Endothelial cell of umbilical vein (primary cell): ENCODE measurements around the gene MIS18BP1. TPM values are rescaled to one million over a fixed set of nuclear protein-coding genes. Genes with fewer than 3 reads are reported as not detected.

Source experiments
- BruUV-seq: library from RNA; stranded (reverse); fragments of 400-500 nt; replicated peaks from 2 replicates; lab custom pipeline; 2021; lab: Mats Ljungman, UMichigan
- CTCF ChIA-PET: fragments of 300-600, 350-600 bp; sonication (Branson Sonifier 250); formaldehyde crosslinking; loops from one replicate; lab custom pipeline; 2021; ENCODE audit warnings: antibody characterized with exemption, inconsistent platforms; lab: Charles Lee
- POLR2A ChIA-PET: fragments of 300-600, 350-600 bp; sonication (Branson Sonifier 250); formaldehyde crosslinking; loops from one replicate; lab custom pipeline; 2021; ENCODE audit warnings: antibody characterized with exemption, inconsistent platforms; lab: Charles Lee
- DNase-seq: peaks from one replicate; pipeline ENCODE4 v3.0.0-alpha.2; 2011; ENCODE audit warnings: low read depth, low spot score
- FAIRE-seq: peaks from 2 replicates; lab custom pipeline; 2011; peaks lifted over from hg19 to GRCh38; lab: Jason Lieb, UNC
- H2AFZ ChIP-seq: 2 replicates; pipeline ENCODE4 v1.6.0; 2012; ENCODE audit warnings: low read depth, low read length, control low read depth, inconsistent platforms
- H3K27ac ChIP-seq: 2 replicates; pipeline ENCODE4 v1.5.1; 2011; ENCODE audit warnings: low read depth, mild to moderate bottlenecking, control low read depth, low read length, moderate library complexity; ENCODE audit not compliant: insufficient read depth
- H3K27me3 ChIP-seq, 2 experiments: 2 replicates each; pipeline versions ENCODE4 v1.6.0 to v1.6.1; 2011; ENCODE audit warnings: low read length in 2 of 2, mixed read lengths in 1 of 2; ENCODE audit not compliant: control insufficient read depth in 2 of 2, insufficient read depth in 2 of 2
- H3K36me3 ChIP-seq, 2 experiments: 2 replicates in 1 of 2; 3 replicates in 1 of 2; pipeline ENCODE4 v1.5.1; 2011; ENCODE audit warnings: low read length in 2 of 2, mild to moderate bottlenecking in 1 of 2, moderate library complexity in 1 of 2; ENCODE audit not compliant: control insufficient read depth in 2 of 2, insufficient read depth in 2 of 2; ENCODE audit errors: extremely low read depth in 1 of 2
- H3K4me1 ChIP-seq: 3 replicates; pipeline ENCODE4 v1.5.1; 2011; ENCODE audit warnings: mild to moderate bottlenecking, low read length; ENCODE audit not compliant: control insufficient read depth, insufficient read depth; ENCODE audit errors: extremely low read depth
- H3K4me2 ChIP-seq: 2 replicates; pipeline ENCODE4 v1.6.1; 2011; ENCODE audit warnings: low read length, control low read depth, mixed read lengths; ENCODE audit not compliant: insufficient read depth
- H3K4me3 ChIP-seq, 3 experiments: fragments of 200-600 bp in 1 of 3; sonication (generic), shearing (Covaris generic) in 1 of 3; replicated peaks in 1 of 3; 2 replicates each; pipeline ENCODE4 v1.5.1; 2011 to 2016; ENCODE audit warnings: control low read depth in 3 of 3, low read length in 3 of 3, mild to moderate bottlenecking in 2 of 3, inconsistent platforms in 1 of 3, low read depth in 1 of 3, moderate library complexity in 1 of 3; ENCODE audit not compliant: insufficient read depth in 1 of 3
- H3K79me2 ChIP-seq: 2 replicates; pipeline ENCODE4 v1.6.0; 2012; ENCODE audit warnings: low read length, inconsistent platforms; ENCODE audit not compliant: control insufficient read depth, insufficient read depth
- H3K9ac ChIP-seq: replicated peaks from 2 replicates; pipeline ENCODE3; 2011; ENCODE audit warnings: low read length, control low read depth; ENCODE audit not compliant: insufficient read depth; ENCODE audit errors: extremely low read depth
- H3K9me1 ChIP-seq: replicated peaks from 3 replicates; pipeline ENCODE4 v1.6.0; 2011; ENCODE audit warnings: mild to moderate bottlenecking, low read length; ENCODE audit not compliant: control insufficient read depth, insufficient read depth; ENCODE audit errors: extremely low read depth
- H3K9me3 ChIP-seq: replicated peaks from 2 replicates; pipeline ENCODE4 v1.5.1; 2012; ENCODE audit warnings: low read length, inconsistent platforms; ENCODE audit not compliant: control insufficient read depth, insufficient read depth
- H4K20me1 ChIP-seq: replicated peaks from 2 replicates; pipeline ENCODE3; 2011; ENCODE audit warnings: mild to moderate bottlenecking, low read length; ENCODE audit not compliant: control insufficient read depth, insufficient read depth; ENCODE audit errors: extremely low read depth
- CTCF ChIP-seq, 2 donors: IDR thresholded peaks; 1 replicate in 1 of 2; 2 replicates in 1 of 2; pipeline ENCODE4 v1.5.1; 2011; ENCODE audit warnings: low read length in 2 of 2, mild to moderate bottlenecking in 2 of 2, moderate library complexity in 2 of 2, control low read depth in 1 of 2, inconsistent platforms in 1 of 2, low read depth in 1 of 2; ENCODE audit not compliant: insufficient read depth in 1 of 2; ENCODE audit errors: extremely low read depth in 1 of 2
- EZH2 ChIP-seq: IDR thresholded peaks from 2 replicates; pipeline ENCODE4 v1.6.1; 2012; ENCODE audit warnings: borderline replicate concordance, low read depth, mild to moderate bottlenecking, moderate library complexity, low read length, inconsistent platforms; ENCODE audit not compliant: severe bottlenecking
- FOS ChIP-seq: IDR thresholded peaks from 2 replicates; pipeline ENCODE4 v1.6.1; 2011; ENCODE audit warnings: mild to moderate bottlenecking, low read length, moderate library complexity, borderline replicate concordance; ENCODE audit not compliant: insufficient read depth
- GATA2 ChIP-seq: IDR thresholded peaks from 2 replicates; pipeline ENCODE4 v1.7.0; 2011; ENCODE audit warnings: low read depth, mild to moderate bottlenecking, moderate library complexity, mixed read lengths, low read length; ENCODE audit not compliant: insufficient read length, insufficient read depth
- JUN ChIP-seq: IDR thresholded peaks from 2 replicates; pipeline ENCODE4 v1.6.1; 2011; ENCODE audit warnings: borderline replicate concordance, low read depth; ENCODE audit not compliant: insufficient read length, insufficient read depth
- MYC ChIP-seq: IDR thresholded peaks from one replicate; pipeline ENCODE4 v1.6.1; 2011; ENCODE audit warnings: mild to moderate bottlenecking, low read depth, low read length
- POLR2A ChIP-seq: IDR thresholded peaks from 2 replicates; pipeline ENCODE4 v1.6.1; 2012; ENCODE audit warnings: low read depth, mild to moderate bottlenecking, control low read depth, low read length
- POLR2AphosphoS5 ChIP-seq: IDR thresholded peaks from 2 replicates; pipeline ENCODE4 v1.6.1; 2012; ENCODE audit warnings: low read depth, mild to moderate bottlenecking, control low read depth, low read length, moderate library complexity; ENCODE audit not compliant: insufficient read depth
- dilution Hi-C: fragments of 300-500 bp; cut with MboI; formaldehyde crosslinking; loops from one replicate; pipeline ENCODE4 v1.15.0; 2019; ENCODE audit warnings: low sequenced_read_pairs; ENCODE audit not compliant: extremely low pct_ligation_motif_present
- intact Hi-C: fragments of 100-400 bp; cut with micrococcal nuclease; formaldehyde crosslinking; loops from one replicate; pipeline ENCODE4 v1.10.0; 2022
- polyA plus RNA-seq, 4 experiments: library from polyadenylated mRNA; depleted of rRNA in 3 of 4; stranded (reverse) in 3 of 4; unstranded in 1 of 4; fragments of >200 nt; gene quantifications; 2 replicates each; pipeline versions ENCODE4 v1.2.1 to v1.2.3, GENCODE V29; 2011 to 2012; ENCODE audit warnings: missing spikeins in 1 of 4
- total RNA-seq: library from RNA; stranded (reverse); gene quantifications from 2 replicates; pipeline ENCODE4 v1.2.3, GENCODE V29; 2021
- TF ChIP-seq, protein P1 (sequence below): IDR thresholded peaks from 2 replicates; pipeline ENCODE4 v1.6.1; 2011; ENCODE audit not compliant: insufficient read depth, insufficient read length

Gene MIS18BP1
- total and polyA plus RNA-seq, 2 donors (not counting 3 experiments of a cell fraction or from before 2014, with no cell fraction given) = 8.9 to 43.3 TPM

DNA sequence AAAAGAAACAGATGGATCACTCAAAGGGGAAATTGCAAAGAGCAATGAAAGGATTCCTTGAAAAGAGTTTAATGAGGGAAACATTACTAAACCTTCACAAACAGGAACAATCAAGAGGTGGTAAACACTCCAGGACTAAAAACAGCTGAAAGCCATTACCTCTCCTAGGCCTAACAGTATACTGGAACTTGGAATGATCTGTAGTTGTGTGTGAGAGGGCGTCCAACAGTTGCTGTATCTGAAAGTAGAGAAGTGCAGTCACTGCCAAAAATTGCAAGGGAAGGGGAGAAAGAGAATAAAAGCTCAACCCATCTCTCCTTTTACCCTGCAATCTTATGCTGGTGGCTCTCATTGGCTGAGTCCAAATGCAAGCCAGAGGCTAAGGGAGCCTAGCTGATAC lies 17.0 kb upstream of the MIS18BP1 start:
- BruUV-seq = no TSS peak
- CTCF ChIA-PET = interaction anchor here (3.3 to 6.2 kb wide), 2 partner anchors 17 to 356 kb away, joined by 19 to 239 read pairs; partner anchors contain the start of gene MIS18BP1

More for the DNA sequence above, 17.0 kb upstream of the MIS18BP1 start:
- H3K9me3 ChIP-seq = no peaks in the 10 kb centered on the region
- intact Hi-C loops = no loop called here
- H3K36me3 ChIP-seq = no peaks in the 10 kb centered on the region
- H2AFZ ChIP-seq = no peak overlapping the region
- FAIRE-seq (no peak), DNase-seq (no peak)
- H3K4me3 ChIP-seq = no peak overlapping the region
- H3K4me2 ChIP-seq = no peak overlapping the region
- no peak overlapping the region for H3K27ac ChIP-seq
- POLR2A ChIA-PET = no interaction called here
- no peaks in the 10 kb centered on the region for H3K4me1 ChIP-seq
- H3K9me1 ChIP-seq = no peaks in the 10 kb centered on the region
- H4K20me1 ChIP-seq = no peaks in the 10 kb centered on the region
- H3K27me3 ChIP-seq = peaks cover 3 to 6% of the 10 kb centered on the region in 2 experiments
- H3K9ac ChIP-seq = no peak overlapping the region
- H3K79me2 ChIP-seq = no peaks in the 10 kb centered on the region
- no peak for TF ChIP-seq POLR2A
- TF ChIP-seq POLR2AphosphoS5 = no peak
- TF ChIP-seq, protein P1, sequence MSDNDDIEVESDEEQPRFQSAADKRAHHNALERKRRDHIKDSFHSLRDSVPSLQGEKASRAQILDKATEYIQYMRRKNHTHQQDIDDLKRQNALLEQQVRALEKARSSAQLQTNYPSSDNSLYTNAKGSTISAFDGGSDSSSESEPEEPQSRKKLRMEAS = no peak
- TF ChIP-seq CTCF (IDR thresholded peaks at IDR 0.05; ENCODE audit: extremely low read depth in 1 of 2, insufficient read depth in 1 of 2, low read depth in 1 of 2, low read length in 2 of 2) = no peak
- no peak for TF ChIP-seq JUN
- no peak for TF ChIP-seq FOS
- TF ChIP-seq MYC = no peak
- TF ChIP-seq EZH2 = no peak
- TF ChIP-seq GATA2 = no peak
- dilution Hi-C loops = no loop called here
